Central memory CD8-positive, alpha-beta T cell (primary cell): ENCODE results near the gene SRGAP2B.
"Not testable (repeated sequence)": the region's sequence is repeated elsewhere in the genome, so short reads cannot be mapped to it uniquely, and the experiment has no call there.

ENCODE experiments used
- ATAC-seq: fragments of 150-1000 bp; cut with Tn5 transposase; replicated peaks from 2 replicates; pipeline ENCODE4 v1.10.0; 2022; ENCODE audit warnings: mild to moderate bottlenecking, moderate FRiP score, moderate number of reproducible peaks; ENCODE audit not compliant: poor library complexity, severe bottlenecking; ENCODE audit errors: extremely low read depth
- DNase-seq, 2 donors: peaks; one replicate each; pipeline ENCODE4 v3.0.0; 2021; ENCODE audit warnings: low spot score in 2 of 2
- H3K27ac Mint-ChIP-seq: one replicate; pipeline ENCODE4 v1.8.0; 2022; ENCODE audit warnings: low read depth, mild to moderate bottlenecking, moderate library complexity, mixed read lengths
- H3K27me3 Mint-ChIP-seq: one replicate; pipeline ENCODE4 v1.8.0; 2022; ENCODE audit warnings: mixed read lengths
- H3K36me3 Mint-ChIP-seq: one replicate; pipeline ENCODE4 v1.8.0; 2022; ENCODE audit warnings: mild to moderate bottlenecking, moderate library complexity, mixed read lengths; ENCODE audit not compliant: insufficient read depth
- H3K4me1 Mint-ChIP-seq: one replicate; pipeline ENCODE4 v1.8.0; 2022; ENCODE audit warnings: mixed read lengths
- H3K4me3 Mint-ChIP-seq: one replicate; pipeline ENCODE4 v1.8.0; 2022; ENCODE audit warnings: mild to moderate bottlenecking, moderate library complexity, mixed read lengths
- H3K9me3 Mint-ChIP-seq: one replicate; pipeline ENCODE4 v1.8.0; 2022; ENCODE audit warnings: mixed read lengths

The SRGAP2B gene

GRCh38 chr1:144935310-144935709 is 159.8 kb downstream of the SRGAP2B start:
- not testable (repeated sequence) for H3K27me3 Mint-ChIP-seq, ATAC-seq, DNase-seq, H3K36me3 Mint-ChIP-seq, H3K4me3 Mint-ChIP-seq, H3K27ac Mint-ChIP-seq, H3K9me3 Mint-ChIP-seq, H3K4me1 Mint-ChIP-seq

GRCh38 chr1:144933014-144933413 is 162.1 kb downstream of the SRGAP2B start:
- H3K36me3 Mint-ChIP-seq, H3K4me3 Mint-ChIP-seq, H3K27me3 Mint-ChIP-seq, ATAC-seq, H3K27ac Mint-ChIP-seq, H3K4me1 Mint-ChIP-seq, H3K9me3 Mint-ChIP-seq, DNase-seq: not testable (repeated sequence)

- H3K9me3 Mint-ChIP-seq, H3K27ac Mint-ChIP-seq, H3K4me3 Mint-ChIP-seq, H3K36me3 Mint-ChIP-seq, H3K27me3 Mint-ChIP-seq, DNase-seq, H3K4me1 Mint-ChIP-seq, ATAC-seq: not testable (repeated sequence)
Measured at GRCh38 chr1:144932153-144932552, 163.0 kb downstream of the SRGAP2B start.

GRCh38 chr1:144931553-144931952 is 163.6 kb downstream of the SRGAP2B start:
- H3K4me1 Mint-ChIP-seq, H3K4me3 Mint-ChIP-seq, H3K9me3 Mint-ChIP-seq, H3K36me3 Mint-ChIP-seq, ATAC-seq, DNase-seq, H3K27me3 Mint-ChIP-seq, H3K27ac Mint-ChIP-seq: not testable (repeated sequence)

- H3K36me3 Mint-ChIP-seq, H3K9me3 Mint-ChIP-seq, H3K4me1 Mint-ChIP-seq, H3K4me3 Mint-ChIP-seq, H3K27me3 Mint-ChIP-seq, DNase-seq, H3K27ac Mint-ChIP-seq: not testable (repeated sequence)
- peak; percentile 68 for ATAC-seq
Measured at GRCh38 chr1:144930085-144930777, 164.9 kb downstream of the SRGAP2B start.

- H3K27me3 Mint-ChIP-seq = not testable (repeated sequence)
Measured at GRCh38 chr1:144927292-144927691, 167.8 kb downstream of the SRGAP2B start.

GRCh38 chr1:144923640-144924039 is 171.5 kb downstream of the SRGAP2B start:
- not testable (repeated sequence) for H3K36me3 Mint-ChIP-seq, DNase-seq, ATAC-seq, H3K4me1 Mint-ChIP-seq, H3K27ac Mint-ChIP-seq, H3K4me3 Mint-ChIP-seq, H3K9me3 Mint-ChIP-seq, H3K27me3 Mint-ChIP-seq

More at GRCh38 chr1:144927292-144927691, 167.8 kb downstream of the SRGAP2B start:
- not testable (repeated sequence) for H3K4me3 Mint-ChIP-seq, H3K4me1 Mint-ChIP-seq, H3K36me3 Mint-ChIP-seq, ATAC-seq, H3K27ac Mint-ChIP-seq, DNase-seq, H3K9me3 Mint-ChIP-seq

- H3K9me3 Mint-ChIP-seq, H3K4me3 Mint-ChIP-seq, H3K27me3 Mint-ChIP-seq, H3K36me3 Mint-ChIP-seq, DNase-seq, H3K27ac Mint-ChIP-seq, ATAC-seq, H3K4me1 Mint-ChIP-seq: not testable (repeated sequence)
Measured at GRCh38 chr1:144922785-144923184, 172.3 kb downstream of the SRGAP2B start.

- H3K27ac Mint-ChIP-seq, H3K27me3 Mint-ChIP-seq, H3K36me3 Mint-ChIP-seq, DNase-seq, H3K9me3 Mint-ChIP-seq, H3K4me1 Mint-ChIP-seq, ATAC-seq, H3K4me3 Mint-ChIP-seq: not testable (repeated sequence)
Measured at GRCh38 chr1:144919106-144919505, 176.0 kb downstream of the SRGAP2B start.

- not testable (repeated sequence) for H3K4me1 Mint-ChIP-seq, H3K27me3 Mint-ChIP-seq, H3K9me3 Mint-ChIP-seq, ATAC-seq, H3K4me3 Mint-ChIP-seq, H3K27ac Mint-ChIP-seq, DNase-seq, H3K36me3 Mint-ChIP-seq
Measured at GRCh38 chr1:144918027-144918603, 177.0 kb downstream of the SRGAP2B start.

GRCh38 chr1:144917154-144918026 is 177.7 kb downstream of the SRGAP2B start:
- H3K4me3 Mint-ChIP-seq, H3K9me3 Mint-ChIP-seq, DNase-seq, H3K36me3 Mint-ChIP-seq, ATAC-seq, H3K4me1 Mint-ChIP-seq, H3K27ac Mint-ChIP-seq, H3K27me3 Mint-ChIP-seq: not testable (repeated sequence)

GRCh38 chr1:144913977-144914734 is 181.0 kb downstream of the SRGAP2B start:
- not testable (repeated sequence) for H3K4me3 Mint-ChIP-seq, H3K36me3 Mint-ChIP-seq, H3K4me1 Mint-ChIP-seq, H3K9me3 Mint-ChIP-seq, H3K27me3 Mint-ChIP-seq, H3K27ac Mint-ChIP-seq
- DNase-seq (peak in 1 of 2 donors; percentile 23), ATAC-seq (peak; percentile 92)
